ENCODE measurements around the gene MCM6.
"Not testable (repeated sequence)": the region's sequence is repeated elsewhere in the genome, so short reads cannot be mapped to it uniquely, and the experiment has no call there.

Gene MCM6

DNA sequence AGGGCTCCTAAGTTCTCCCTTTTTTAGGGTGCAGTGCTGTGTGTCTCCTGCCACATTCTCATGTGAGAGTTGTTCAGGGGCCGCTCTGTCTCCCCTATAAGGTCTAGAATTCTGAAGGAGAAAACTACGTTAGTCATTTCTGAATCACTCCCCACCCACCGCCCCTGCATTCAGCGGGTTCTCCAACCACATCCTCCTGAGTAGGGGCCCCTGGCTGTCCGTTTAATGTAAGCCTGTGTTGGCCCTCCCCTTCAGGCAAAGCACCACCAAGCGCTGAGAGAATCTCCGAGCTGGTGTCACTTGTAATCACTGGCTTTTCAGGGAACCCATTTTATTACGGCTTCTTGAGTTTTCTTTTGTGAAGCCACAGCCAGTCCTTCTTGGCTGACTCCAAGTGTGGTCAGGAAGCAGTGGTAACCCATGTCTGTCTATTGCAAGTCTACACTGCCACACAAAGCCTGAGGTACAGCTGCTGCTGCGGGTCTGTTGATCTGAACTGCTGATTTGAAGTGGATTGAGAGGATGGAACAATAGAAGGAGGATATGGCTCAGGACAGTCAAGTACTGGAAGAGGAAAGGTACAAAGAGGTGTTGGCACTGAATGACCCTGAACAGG lies 56.1 kb downstream of the MCM6 start:
- peak; percentile 71 to 84 for DNase-seq (ENCODE audit: low read depth in 2 of 2)

DNA sequence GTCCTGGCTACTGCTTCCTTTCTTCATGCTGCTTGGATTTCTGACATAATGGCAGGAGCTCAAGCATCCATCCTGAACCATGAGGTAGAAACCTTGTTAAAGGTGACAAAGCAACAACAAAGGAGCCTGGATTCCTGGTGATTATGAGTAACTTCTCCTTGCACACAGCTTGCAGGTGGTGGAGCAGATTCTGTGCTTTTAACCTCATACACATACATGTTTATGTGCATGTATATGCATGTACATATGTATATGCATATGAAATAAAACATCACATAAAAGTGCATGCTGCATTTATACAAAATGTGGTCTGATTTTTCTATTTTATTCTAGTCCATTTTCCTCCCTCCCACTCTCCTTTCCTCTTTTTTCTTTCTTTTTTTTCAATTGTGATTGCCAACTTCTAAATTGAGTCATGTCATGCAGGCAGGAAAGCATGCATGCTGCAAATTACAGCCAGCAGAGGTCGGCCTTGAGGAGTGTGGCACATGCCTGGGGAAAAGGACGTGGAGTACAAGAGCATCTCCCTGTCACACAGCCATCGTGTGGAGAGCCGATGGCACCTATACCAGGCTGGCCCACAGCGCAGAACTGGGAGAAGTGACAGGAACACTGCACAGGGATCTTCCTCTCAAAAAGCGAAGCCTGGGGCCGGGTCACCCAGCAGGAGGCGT lies 57.2 kb downstream of the MCM6 start:
- DNase-seq (ENCODE audit: low read depth in 2 of 2), result peak in 1 of 2 experiments; percentile 47

GRCh38 chr2:135817951-135818350 lies 58.3 kb downstream of the MCM6 start:
- DNase-seq (ENCODE audit: low read depth in 2 of 2), result no peak

- no peak for DNase-seq (ENCODE audit: low read depth in 2 of 2)
Measured at GRCh38 chr2:135817466-135817865, 58.8 kb downstream of the MCM6 start.

GRCh38 chr2:135815269-135815668 lies 61.0 kb downstream of the MCM6 start:
- DNase-seq (ENCODE audit: low read depth in 2 of 2), result no peak

- no peak for DNase-seq (ENCODE audit: low read depth in 2 of 2)
Measured at GRCh38 chr2:135812907-135813511, 63.2 kb downstream of the MCM6 start.

DNA sequence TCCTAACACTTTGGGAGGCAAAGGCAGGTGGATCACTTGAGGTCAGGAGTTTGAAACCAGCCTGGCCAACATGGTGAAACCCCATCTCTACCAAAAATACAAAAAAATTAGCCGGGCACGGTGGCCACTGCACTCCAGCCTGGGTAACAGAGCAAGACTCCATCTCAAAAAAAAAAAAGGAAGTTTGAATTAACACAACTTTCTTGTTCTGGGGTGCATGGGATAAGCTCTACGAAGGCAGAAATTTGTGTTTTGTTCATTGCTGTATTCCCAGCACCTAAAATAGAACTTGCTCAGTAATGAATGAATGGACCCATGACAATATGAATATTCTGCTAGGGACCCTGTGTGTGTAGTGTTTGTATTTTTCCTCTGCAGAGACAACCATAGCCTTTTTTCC lies 68.4 kb downstream of the MCM6 start:
- not testable (repeated sequence) for DNase-seq (ENCODE audit: low read depth in 2 of 2)

DNA sequence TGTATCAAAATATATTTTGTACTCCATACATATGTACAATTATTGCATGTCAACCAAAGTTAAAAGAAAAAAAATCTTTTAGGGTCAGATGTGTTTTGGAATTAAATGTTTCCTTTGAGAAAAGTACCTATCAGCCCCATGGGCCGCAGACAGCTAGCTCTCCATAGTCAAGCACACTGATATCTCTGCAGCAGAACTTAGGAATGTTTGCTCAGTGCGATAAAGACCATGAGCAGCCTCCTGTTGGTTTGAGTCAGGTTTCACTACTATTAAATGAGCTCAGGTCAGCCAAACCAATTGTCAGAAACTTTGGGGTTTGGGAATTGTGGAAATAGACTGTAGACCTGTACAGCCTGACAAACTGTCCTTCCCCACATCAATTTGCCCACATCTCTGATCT lies 73.0 kb downstream of the MCM6 start:
- no peak for DNase-seq (ENCODE audit: low read depth in 2 of 2)

DNA sequence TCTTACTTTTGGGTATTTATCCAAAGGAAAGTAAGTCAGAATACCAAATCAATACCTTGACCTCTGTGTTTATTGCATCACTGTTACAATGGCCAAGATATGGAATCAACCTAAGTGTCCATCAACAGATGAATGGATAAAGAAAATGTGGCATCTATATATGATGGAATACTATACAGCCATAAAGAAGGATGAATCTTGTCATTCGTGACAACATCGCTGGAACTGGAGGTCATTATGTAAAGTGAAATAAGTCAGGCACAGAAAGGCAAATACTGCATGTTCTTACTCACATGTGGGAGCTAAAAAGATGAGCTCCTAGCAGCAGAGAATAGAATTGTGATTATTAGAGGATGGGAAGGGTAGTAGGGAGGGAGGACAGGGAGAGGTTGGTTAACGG lies 73.9 kb downstream of the MCM6 start:
- no peak for DNase-seq (ENCODE audit: low read depth in 2 of 2)

DNA sequence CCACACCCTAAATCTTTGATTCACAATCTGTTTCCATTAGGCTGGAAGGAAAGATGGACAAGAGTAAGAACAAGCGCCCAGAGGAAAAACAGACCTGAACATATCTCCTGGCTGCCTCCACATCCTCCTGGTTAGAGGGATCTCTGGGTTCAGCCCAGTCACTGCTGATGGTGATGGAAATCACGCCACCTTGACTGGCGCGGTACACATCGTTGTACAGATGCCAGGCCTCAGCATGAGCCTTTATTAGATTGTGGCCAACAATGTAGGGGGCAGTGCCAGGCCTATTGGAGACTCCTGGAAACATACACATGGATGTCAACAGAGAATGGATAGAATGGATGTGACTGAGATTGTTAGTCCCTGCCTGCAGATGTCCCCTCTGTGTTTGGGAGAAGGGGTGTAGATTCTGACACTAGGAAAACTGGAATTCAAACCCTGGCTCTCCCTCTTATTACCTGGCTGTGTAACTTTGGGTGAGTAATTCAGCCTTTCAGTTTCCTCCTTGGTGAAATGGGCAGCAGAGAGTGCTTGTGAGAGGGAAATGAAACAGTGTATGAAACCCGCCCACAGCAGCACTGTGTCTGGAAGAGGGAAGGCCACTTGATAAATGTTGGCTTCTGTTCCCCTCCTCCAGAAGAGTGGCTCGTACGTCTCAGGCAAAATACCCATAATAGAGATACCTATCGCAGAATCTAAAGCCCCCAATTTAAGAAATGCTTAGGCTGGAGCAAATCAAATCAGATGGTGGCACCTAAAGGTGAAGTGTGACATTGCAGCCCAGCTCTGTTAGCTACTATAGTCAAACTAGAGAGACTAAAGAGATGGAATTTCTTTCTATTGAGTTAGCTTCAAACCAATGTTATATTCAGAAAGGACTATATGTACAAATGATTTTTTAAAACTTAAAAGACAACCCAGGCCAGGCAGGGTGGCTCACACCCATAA lies 75.5 kb downstream of the MCM6 start:
- DNase-seq (ENCODE audit: low read depth in 2 of 2), result no peak

GRCh38 chr2:135799738-135800137 lies 76.5 kb downstream of the MCM6 start:
- no peak for DNase-seq (ENCODE audit: low read depth in 2 of 2)

- DNase-seq (ENCODE audit: low read depth in 2 of 2), result no peak
Measured at GRCh38 chr2:135798762-135799161, 77.5 kb downstream of the MCM6 start.

- no peak for DNase-seq (ENCODE audit: low read depth in 2 of 2)
Measured at GRCh38 chr2:135798275-135798705, 78.0 kb downstream of the MCM6 start.

GRCh38 chr2:135797497-135798274 lies 78.6 kb downstream of the MCM6 start:
- DNase-seq (ENCODE audit: low read depth in 2 of 2), result peak; percentile 49 to 74

DNA sequence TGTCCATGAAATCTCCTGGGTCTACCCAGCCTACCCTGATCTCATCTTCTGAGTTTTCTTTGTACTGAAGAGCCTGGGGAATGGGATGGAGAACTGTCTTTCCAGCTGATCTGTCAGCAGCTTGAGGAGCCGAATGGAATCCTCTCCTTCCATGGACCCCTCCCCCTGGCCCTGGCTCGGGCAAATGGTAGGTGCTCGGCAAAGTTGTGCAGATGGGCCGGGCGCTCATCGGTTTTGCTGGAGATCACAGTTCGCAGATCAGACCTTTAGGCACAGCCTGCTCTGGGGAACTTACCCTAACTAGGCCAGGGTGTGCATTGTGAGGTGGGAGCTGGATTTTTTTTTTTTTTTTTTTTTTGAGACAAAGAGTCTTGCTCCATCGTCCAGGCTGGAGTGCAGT lies 79.6 kb downstream of the MCM6 start:
- no peak for DNase-seq (ENCODE audit: low read depth in 2 of 2)

DNA sequence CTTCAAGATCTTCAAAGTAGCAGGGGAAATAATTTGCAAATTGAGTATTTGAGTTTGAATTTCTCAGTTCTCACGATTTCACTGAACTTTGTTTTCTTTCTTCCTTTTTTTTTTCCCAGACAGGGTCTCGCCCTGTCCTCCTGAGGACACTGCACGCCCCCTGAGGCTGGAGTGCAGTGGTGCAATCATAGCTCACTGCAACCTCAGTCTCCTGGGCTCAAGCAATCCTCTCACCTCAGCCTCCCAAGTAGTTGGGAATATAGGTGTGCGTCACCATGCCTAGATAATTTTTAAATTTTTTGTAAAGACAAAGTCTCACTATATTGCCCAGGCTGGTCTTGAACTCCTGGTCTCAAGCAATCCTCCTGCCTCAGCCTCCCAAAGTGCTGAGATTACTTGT lies 80.6 kb downstream of the MCM6 start:
- not testable (repeated sequence) for DNase-seq (ENCODE audit: low read depth in 2 of 2)

DNA sequence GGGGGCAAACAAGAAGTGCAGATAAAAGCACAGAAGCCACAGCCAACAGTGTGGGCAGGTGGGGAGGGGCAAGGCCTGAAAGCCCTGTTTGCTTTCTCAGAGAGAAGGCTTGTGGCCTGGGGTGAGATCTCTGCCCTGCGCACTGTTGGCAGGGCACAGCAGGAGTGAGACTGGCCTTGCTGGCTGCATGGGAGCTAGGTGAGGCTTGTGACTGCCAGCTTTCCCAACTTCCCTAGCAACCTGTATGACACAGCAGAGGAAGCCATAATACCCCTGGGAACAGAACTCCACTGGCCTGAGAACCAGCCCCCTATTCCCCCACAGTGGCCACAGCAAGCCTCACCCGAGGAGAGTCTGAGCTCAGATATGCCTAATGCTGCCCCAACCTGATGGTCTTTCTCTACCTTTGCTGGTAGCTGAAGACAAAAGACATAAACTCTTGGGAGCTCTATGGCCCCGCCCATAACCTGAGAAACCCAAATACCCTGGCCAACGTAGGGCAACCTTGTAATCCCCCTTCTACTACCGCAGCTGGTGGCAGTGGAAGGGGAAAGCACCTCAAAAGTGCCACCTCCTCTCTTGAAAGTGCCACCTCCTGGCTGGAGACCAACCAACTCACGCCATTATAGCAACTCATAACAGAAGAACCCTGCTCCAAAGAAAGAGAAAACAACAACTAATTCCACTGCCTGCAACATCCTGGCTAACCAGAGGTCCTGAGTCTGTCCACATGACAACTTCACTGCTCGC lies 83.7 kb downstream of the MCM6 start:
- DNase-seq (ENCODE audit: low read depth in 2 of 2), result no peak

DNA sequence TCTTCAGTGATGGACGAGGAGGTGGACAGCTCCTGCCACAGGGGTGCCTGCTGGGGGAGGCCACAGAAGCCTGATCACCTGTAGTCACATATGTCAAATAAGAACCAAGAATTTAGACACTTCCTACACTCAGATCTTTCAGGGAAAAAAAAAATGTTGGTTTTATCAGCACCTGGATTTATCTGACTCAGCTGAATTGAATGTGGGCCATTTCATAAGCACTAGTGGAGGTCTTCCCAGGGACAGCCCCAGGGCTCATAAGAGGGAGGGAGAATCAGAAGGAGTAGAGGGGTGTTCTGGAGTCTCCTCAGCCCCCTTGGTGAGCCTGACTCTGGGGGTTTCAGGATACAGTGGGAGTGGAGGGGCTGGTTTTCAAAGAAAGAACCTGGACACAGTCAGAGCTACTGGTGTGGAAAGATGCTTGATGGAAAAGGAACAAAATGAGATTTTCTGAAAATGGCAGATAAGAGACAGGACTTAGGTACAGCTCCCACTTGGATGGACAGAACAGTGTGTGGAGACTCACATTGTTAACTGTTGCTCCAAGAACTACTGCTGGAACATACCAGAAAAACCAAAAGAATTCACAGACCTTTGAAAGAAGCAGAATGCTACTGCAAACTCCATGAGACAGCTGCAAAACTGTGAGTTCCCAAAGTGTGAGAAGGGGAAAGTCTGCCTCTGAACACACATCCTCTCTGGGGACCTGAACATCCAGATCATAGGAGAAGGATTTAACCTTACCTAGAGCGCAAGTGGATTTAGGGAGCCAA lies 84.6 kb downstream of the MCM6 start:
- no peak for DNase-seq (ENCODE audit: low read depth in 2 of 2)

DNA sequence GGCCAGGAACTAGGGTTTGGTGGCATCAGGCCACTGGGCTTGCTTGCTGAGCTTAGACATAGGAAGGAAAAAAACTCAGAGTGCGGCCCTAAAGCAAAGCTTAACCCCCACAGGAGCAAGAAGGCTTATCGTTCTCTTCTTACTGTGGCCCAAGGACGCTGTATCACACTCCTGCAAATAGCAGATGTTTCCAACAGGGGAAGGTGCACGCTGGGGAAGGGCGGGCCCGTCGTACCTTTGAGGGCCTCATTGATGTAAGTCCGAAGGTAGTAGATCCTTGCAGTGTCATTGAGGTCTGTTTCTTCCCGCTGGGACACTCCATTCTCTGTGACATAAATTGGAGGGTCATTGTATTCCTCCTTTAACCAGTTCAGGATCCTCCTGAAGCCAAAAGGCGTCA lies 85.8 kb downstream of the MCM6 start:
- no peak for DNase-seq (ENCODE audit: low read depth in 2 of 2)

Measured in stimulated activated CD4-positive, alpha-beta T cell treated with anti-CD3 and anti-CD28 coated beads, Interleukin-12 subunit alpha, Interleukin-12 subunit beta, amount 100 ng/mL, for 24 hours (primary cell).